HG02840 (cell line): Measurements from ENCODE around the gene CNOT4.
"Not testable (repeated sequence)": the region's sequence is repeated elsewhere in the genome, so short reads cannot be mapped to it uniquely, and the experiment has no call there.

Source experiments
- ATAC-seq: cut with Tn5 transposase; IDR thresholded peaks from one replicate; pipeline ENCODE4 v1.9.1; 2021; ENCODE audit warnings: mild to moderate bottlenecking, moderate library complexity, moderate number of reproducible peaks; ENCODE audit not compliant: unreplicated experiment, low FRiP score

Gene CNOT4

DNA sequence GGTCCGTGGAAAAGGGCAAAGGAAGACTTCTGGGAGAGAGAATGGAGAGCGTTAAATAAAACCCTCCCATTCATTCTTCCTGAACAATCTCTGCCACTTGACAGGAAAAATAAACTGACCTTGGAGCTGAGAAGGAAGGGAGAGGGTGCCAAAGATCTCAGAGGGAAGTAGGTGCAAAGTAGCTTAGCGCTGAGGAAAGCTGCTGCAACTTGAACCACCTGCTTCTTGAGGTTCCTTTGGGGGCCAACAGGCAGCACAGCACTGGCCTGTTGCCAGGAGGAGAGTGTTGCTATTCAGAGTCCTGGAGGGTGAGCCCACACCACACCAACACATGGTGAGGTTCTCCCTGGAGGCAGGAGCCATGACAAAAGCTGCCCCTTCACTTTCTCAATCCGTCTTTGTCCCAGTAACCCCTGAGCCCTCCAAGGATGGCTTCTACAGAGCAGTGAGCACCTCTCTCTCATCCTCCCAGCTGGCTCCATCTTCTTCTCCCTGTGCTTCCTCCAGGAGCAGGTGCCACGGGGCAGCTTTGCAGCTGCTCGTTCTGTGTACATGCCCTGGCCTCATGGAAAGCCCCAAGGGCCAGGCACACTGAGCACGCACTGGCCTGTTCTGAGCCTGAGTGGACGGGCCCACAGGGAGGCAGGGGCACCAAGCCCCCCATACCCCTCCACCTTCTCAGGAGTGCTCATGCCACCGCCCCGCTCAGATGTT lies 174.9 kb downstream of the CNOT4 start:
- no peak for ATAC-seq

DNA sequence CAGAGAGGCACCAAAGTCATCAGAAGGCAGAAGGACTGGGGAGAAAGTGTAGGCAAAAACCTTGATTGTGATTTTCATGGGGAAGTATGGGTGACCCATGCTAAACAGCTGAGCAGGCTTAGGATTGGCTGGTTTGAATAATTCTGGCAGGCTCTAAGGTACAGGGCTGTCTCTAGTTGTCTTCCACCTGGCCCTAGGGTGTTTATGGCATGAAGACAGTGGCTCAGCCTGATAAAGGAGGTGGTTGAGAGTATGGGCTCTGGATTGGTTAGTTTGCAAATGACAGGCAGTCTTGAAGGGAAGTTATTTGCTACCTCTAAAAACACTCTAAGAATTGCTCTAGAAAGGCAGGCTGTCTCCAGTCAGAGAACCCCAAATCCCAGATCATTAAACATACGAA lies 176.0 kb downstream of the CNOT4 start:
- no peak for ATAC-seq

DNA sequence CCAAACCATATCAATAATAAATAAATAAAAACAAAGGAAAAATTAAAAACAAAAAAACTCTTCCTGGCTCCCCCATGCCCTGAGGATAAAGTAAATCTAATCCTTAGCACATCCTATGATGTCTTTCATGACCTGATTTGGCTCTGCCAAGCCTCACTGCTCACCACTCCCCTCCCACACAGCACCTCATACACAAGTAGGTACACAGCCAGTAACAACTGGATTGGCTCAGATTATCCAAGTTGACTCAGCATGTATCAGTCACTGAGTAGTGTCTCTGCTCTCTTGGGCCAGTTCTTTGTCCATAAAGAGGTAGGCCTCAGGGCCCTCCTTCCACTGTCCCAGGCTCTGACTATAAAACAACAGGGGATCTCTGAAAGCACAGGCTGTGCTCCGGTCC lies 176.7 kb downstream of the CNOT4 start:
- ATAC-seq: no peak

DNA sequence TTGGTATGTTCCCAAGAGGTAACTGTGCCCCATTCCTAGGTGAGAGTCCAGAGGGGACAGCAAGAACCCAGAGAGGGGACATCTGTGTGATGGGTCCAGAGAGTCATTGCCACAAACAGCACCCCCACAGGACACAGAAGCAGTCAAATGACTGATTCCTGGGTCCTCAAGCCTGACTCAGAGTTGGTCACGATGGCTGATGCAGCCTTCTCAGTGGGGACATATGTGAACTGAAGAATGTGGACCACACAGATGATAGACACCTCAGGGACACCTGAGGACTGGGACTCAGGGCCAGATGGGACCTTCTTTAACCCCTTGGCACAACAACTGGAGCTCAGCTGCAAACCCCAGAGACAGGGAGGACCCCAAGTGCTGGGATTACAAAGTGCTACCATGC lies 179.8 kb downstream of the CNOT4 start:
- ATAC-seq: no peak

DNA sequence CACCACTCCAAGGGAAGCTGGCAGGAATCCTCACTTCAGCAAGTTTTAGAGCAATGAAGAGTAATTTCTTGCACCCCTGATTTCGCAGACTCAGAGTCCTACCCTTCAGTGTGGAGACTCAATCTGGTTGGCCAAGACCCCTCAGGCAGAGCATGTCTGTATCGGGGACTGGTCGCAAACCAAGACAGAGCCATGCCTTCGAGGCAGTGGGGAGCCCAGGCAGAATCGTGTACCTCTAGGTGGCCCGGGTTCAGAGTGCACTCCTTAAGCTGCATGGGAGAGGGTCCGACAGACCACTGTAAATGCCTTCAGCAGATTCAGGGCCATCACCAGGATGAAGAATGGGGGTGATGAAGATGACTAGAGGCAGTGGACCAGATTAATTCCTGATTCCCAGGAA lies 181.4 kb downstream of the CNOT4 start:
- ATAC-seq: no peak

DNA sequence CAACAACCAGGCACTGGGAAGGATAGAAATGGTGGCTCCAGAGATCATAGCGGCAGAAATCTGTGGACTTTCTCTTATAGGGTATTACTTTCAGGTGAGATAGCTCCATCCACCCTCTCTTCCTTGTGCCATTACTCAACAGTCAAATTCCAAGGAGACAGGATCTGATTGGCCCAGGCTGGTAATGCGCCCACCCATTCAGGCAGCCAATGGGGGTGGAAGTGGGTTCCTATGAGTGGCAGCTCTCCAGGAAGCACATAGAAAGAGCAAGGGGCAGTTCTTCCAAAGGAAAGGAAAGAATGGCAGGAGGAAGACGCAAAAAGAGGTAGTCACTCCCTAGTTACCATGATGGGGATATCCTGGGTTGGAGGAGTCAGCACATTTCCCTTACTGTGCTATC lies 181.8 kb downstream of the CNOT4 start:
- ATAC-seq: no peak

DNA sequence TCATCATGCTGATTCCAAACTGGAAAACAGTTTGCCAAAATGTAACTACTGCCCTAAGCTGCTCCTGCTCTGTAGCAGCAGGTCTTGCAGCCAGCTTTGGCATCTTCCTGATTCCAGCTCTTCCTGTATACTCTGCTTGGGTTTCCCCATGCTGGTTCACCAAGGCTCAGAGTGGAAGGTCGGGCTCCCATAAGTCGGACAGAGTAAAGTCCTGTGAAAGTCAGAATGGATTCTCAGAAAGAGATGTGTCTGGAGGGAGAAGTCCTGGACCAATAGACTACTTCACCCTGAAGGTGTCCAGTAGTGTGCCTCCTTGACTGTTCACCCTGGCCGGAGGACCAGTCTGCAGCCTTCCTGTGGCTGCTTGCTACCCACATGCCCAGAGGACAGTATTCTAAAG lies 182.4 kb downstream of the CNOT4 start:
- ATAC-seq: no peak

DNA sequence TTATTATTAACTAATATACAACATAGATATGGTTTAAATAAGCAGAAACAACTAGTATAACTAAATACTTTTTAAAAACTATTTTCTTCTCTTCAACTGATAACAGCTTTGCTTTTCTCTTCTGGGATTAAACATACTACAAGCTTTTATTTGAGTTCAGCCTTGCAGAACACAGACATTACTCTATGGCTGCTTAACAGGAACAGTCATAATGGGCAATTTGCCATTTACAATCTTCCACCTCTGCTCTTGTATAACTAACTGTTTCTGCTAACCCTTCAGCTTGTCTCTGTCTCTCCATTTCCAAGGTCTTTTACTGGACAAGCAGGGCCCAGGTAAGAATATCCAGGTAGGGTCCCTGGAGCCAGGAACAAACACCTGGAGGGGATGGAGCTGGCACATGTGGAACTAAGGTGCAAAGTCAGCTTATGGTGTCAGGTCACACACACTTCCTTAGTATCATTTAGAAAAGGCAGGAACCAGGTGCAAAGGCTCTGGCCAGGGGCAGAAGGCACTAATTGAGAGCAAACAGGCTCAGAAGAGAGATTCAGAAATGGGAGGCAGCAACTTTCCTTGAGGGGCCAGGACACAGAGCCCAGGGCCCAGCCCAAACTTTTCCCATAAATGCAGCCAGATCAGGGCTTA lies 183.1 kb downstream of the CNOT4 start:
- no peak for ATAC-seq

DNA sequence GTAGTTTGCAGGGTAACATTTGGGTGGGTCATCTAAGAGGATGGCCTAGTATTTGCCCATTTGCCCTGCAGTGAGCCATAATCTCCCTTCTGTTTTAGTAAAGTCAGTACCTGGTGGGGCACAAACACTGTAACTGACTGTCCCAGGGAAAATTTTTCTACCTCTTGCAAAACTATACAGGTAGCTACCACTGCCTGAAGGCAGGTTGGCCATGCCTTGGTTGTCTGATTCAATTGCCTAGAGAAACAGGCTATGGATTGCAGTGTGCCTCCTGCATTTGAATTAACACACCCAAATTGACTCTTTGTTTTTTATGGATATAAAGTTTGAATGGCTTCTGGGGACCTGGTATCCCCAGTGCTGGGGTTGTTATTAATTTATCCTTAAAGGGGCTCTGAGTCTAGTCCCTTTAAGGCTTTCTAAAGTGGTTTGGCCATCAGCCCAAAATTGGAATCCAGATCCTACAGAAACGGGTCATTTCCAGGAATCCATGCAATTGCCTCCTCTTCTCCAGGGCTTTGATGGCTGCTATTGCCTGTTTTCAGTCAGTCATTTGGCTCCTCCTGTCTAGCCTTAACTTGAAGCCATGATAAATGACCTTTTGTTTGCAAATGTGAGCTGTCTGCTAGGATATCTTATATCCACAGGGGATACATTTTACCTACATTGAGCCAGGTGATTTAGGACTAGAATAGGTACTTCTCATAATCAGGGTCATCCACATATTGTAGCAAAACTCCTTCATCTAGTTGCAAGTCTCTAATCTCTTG lies 187.1 kb downstream of the CNOT4 start:
- no peak for ATAC-seq

DNA sequence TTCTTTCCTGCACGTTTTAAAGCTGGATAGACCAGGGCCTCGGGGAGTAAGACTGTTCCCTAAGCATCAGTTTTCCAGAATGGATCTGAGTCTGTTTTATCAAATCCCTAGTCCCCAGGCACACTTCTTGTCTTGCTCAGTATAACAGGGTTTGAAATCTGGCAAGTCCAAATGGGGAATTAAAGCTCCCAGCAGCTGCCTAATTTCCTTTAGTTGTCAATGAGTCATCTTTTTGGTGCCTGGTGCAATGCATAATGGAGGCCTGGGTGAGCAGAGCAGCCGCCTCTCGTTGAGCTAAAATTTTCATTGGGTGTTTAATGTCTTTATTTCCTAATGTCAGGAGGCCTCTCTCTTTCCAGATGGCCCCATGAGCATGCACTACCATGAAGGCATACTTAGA lies 188.3 kb downstream of the CNOT4 start:
- ATAC-seq: no peak

DNA sequence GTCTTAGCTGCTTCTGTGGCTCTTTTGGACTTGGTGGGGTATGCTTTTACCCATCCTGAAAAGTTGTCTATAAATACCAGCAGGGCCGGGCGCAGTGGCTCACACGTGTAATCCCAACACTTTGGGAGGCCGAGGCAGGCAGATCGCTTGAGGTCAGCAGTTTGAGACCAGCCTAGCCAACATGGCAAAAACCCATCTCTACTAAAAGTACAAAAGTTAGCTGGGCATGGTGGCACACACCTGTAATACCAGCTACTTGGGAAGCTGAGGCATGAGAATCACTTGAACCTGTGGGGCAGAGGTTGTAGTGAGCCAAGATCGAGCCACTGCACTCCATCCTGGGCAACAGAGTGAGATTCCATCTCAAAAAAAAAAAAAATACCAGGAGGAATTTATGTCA lies 188.9 kb downstream of the CNOT4 start:
- not testable (repeated sequence) for ATAC-seq

DNA sequence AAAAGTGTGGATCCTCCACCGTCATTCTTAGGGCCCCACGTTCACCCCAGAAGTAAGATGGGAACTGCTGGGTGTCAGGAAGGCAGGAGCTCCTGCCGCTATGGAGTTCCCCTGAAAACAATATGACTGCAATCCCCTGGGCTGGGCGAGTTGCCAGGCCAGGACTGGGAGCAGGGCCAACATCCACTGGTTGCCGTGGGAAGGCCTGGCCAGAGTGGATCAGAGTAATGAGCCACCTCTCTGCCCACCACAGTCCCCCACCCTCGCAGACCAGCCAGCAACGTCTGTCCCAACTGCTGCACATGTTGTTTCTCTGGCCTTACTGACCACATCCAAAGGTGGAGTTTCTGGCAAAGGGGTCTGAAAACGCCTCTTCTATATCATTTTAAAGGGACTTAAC lies 189.6 kb downstream of the CNOT4 start:
- no peak for ATAC-seq

DNA sequence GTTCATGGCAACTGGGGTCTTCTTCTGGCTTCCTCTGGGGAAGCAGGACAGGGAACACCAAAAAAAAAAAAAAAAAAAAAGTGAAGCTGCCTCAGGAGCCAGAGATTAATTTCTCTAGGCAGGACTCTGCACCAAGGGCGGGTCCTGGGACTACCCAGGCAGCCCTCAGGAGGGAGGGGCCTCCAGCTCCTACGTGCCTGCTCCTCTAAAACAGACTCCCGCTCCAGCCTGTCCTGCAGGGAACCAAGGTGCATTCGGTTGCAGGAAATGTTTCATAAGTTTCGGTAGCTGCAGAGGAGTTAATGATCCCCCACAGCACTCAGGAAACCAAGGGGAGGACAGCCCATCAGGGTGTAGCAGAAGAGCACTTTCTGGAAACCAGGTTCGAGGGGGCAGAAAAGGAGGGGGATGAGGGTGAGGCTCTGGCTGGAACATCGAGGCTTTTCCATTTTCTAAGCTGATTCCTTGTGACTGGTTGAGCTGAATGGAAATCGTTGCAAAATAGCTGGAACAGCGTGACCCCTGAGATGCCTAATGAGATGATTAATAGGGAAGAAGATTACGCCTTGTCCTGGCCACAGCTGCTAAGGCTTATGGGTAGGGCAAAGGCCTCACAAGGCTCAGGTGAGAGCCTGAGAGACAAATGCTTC lies 192.1 kb downstream of the CNOT4 start:
- ATAC-seq: no peak

DNA sequence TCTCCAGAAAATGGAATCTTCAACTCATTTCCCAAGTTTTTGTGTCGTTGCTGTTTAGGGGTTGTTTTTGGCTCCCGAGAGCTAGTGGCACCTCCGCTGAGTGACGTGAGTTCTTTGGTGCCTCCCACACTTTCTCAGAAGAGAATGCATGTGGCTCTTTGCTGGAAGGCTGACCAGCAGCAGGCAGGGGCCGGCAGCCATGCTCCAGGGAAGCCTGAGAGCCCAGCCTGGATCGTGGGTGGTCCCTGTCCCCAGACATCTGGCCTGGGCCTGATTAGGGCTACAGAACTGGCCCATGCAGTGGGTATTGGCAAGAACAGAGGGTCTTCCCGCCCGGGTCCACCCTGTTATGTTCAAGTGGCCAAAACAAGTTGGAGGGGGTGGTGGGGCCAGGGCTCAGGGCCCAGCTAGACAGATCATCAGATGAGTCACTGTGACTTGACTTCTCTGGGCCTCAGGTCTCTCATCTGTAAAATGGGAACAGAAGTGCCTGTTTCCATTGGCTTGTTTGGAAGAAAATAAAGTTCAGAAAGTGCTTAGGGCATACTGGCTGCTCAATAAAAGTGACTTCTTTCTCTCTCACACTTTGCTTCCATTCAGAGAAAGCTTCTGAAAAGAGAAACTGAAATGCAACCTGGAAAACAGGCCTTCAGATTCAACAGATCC lies 193.1 kb downstream of the CNOT4 start:
- no peak for ATAC-seq

DNA sequence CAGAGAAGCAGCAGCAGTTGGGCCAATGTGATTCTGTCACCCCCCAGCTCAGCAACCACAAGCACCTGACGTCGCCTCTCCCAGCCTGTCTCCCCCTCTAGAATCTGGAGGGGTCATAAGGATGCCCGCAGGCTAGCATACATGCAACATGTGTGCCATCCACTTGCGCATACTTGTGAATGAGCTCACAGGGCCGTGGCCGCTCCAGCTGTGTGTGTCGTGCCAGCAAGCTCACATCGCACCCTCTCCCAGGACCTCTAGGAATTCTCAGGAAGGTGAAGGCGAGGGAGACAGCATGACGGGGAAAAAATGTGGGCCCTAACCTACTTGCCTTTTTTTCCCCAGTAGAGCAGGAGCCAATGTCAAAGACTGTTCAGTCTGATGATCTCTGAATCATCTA lies 195.9 kb downstream of the CNOT4 start:
- ATAC-seq: no peak
